Retina (tissue), 1 donor: ENCODE results near the gene TRPM2.

ENCODE experiments used
- DNase-seq: peaks from one replicate; pipeline ENCODE4 v3.0.0-alpha.2; 2016

The TRPM2 gene

GRCh38 chr21:44322621-44323325, 30.6 kb upstream of the TRPM2 start:
- no peak for DNase-seq

- DNase-seq = no peak
These were observed 29.8 kb upstream of the TRPM2 start for GRCh38 chr21:44323591-44323990.

- DNase-seq = no peak
These were observed 29.1 kb upstream of the TRPM2 start for GRCh38 chr21:44324106-44324853.

GRCh38 chr21:44324854-44325107, 28.6 kb upstream of the TRPM2 start:
- DNase-seq = no peak

- no peak for DNase-seq
These were observed 27.8 kb upstream of the TRPM2 start for GRCh38 chr21:44325386-44326271.

- no peak for DNase-seq
These were observed 27.2 kb upstream of the TRPM2 start for GRCh38 chr21:44326272-44326647.

- no peak for DNase-seq
These were observed 26.5 kb upstream of the TRPM2 start for GRCh38 chr21:44326716-44327602.

- no peak for DNase-seq
These were observed 25.8 kb upstream of the TRPM2 start for GRCh38 chr21:44327603-44327974.

- DNase-seq = no peak
These were observed 25.1 kb upstream of the TRPM2 start for GRCh38 chr21:44328242-44328895.

GRCh38 chr21:44329086-44329889, 24.1 kb upstream of the TRPM2 start:
- DNase-seq = no peak

GRCh38 chr21:44329971-44330681, 23.3 kb upstream of the TRPM2 start:
- DNase-seq = no peak

- no peak for DNase-seq
These were observed 22.7 kb upstream of the TRPM2 start for GRCh38 chr21:44330698-44331097.

- no peak for DNase-seq
These were observed 22.2 kb upstream of the TRPM2 start for GRCh38 chr21:44331209-44331608.

GRCh38 chr21:44331650-44332307, 21.6 kb upstream of the TRPM2 start:
- no peak for DNase-seq

GRCh38 chr21:44332383-44332782, 21.0 kb upstream of the TRPM2 start:
- DNase-seq = no peak

- no peak for DNase-seq
These were observed 20.5 kb upstream of the TRPM2 start for GRCh38 chr21:44332965-44333364.

- no peak for DNase-seq
These were observed 19.7 kb upstream of the TRPM2 start for GRCh38 chr21:44333509-44334328.

- DNase-seq = no peak
These were observed 18.9 kb upstream of the TRPM2 start for GRCh38 chr21:44334329-44335030.
